SK-N-SH treated with all-trans-retinoic acid at 6 μM for 48 hours (cell line): ENCODE data around the gene LCN12.

Experiments
- ATAC-seq: fragments of 200-7000 bp; cut with Tn5 transposase; 3 replicates; pipeline ENCODE4 v1.9.1; 2020; ENCODE audit warnings: mild to moderate bottlenecking, moderate library complexity
- ARNTL ChIP-seq: fragments of 450-650 bp; formaldehyde crosslinking; IDR thresholded peaks from 2 replicates; pipeline ENCODE4 v1.5.0; 2020; ENCODE audit warnings: low read depth, mild to moderate bottlenecking, moderate library complexity, borderline replicate concordance
- BACH2 ChIP-seq: fragments of 250-450 bp; sonication (Bioruptor Pico); IDR thresholded peaks from 2 replicates; pipeline ENCODE4 v1.9.0; 2021; ENCODE audit warnings: mild to moderate bottlenecking, borderline replicate concordance
- CSDC2 ChIP-seq: fragments of 250-450 bp; sonication (Bioruptor Pico); IDR thresholded peaks from 2 replicates; pipeline ENCODE4 v1.5.0; 2020; ENCODE audit warnings: mild to moderate bottlenecking, moderate library complexity
- ESRRG ChIP-seq: fragments of 250-450 bp; sonication (Bioruptor Pico); IDR thresholded peaks from 2 replicates; pipeline ENCODE4 v1.6.1; 2021; ENCODE audit warnings: mild to moderate bottlenecking
- ISL1 ChIP-seq: fragments of 250-450 bp; sonication (Bioruptor Pico); IDR thresholded peaks from 2 replicates; pipeline ENCODE4 v2.1.2; 2022; ENCODE audit warnings: mild to moderate bottlenecking, moderate library complexity
- OSR1 ChIP-seq: fragments of 250-450 bp; sonication (Bioruptor Pico); IDR thresholded peaks from 2 replicates; pipeline ENCODE4 v1.8.0; 2022; ENCODE audit warnings: moderate library complexity, mild to moderate bottlenecking, inconsistent platforms
- PPARA ChIP-seq: fragments of 250-450 bp; sonication (Bioruptor Pico); IDR thresholded peaks from 2 replicates; pipeline ENCODE4 v1.5.0; 2020; ENCODE audit warnings: mild to moderate bottlenecking, borderline replicate concordance
- RARB ChIP-seq: fragments of 250-450 bp; sonication (Bioruptor Pico); IDR thresholded peaks from 2 replicates; pipeline ENCODE4 v1.8.0; 2021; ENCODE audit warnings: mild to moderate bottlenecking, moderate library complexity
- SNAI2 ChIP-seq: fragments of 250-450 bp; sonication (Bioruptor Pico); IDR thresholded peaks from 2 replicates; pipeline ENCODE4 v1.5.0; 2020; ENCODE audit warnings: mild to moderate bottlenecking, moderate library complexity
- TCF4 ChIP-seq: fragments of 250-450 bp; sonication (Bioruptor Pico); IDR thresholded peaks from 2 replicates; pipeline ENCODE4 v1.8.0; 2021; ENCODE audit warnings: mild to moderate bottlenecking, moderate library complexity, borderline replicate concordance
- TOX ChIP-seq: fragments of 250-450 bp; sonication (Bioruptor Pico); IDR thresholded peaks from 2 replicates; pipeline ENCODE4 v1.8.0; 2021; ENCODE audit warnings: mild to moderate bottlenecking, moderate library complexity, borderline replicate concordance
- ZC3H10 ChIP-seq: fragments of 250-450 bp; sonication (Bioruptor Pico); IDR thresholded peaks from 2 replicates; pipeline ENCODE4 v1.5.1; 2021; ENCODE audit warnings: mild to moderate bottlenecking, moderate library complexity
- ZFP3 ChIP-seq: fragments of 250-450 bp; sonication (Bioruptor Pico); IDR thresholded peaks from 2 replicates; pipeline ENCODE4 v1.5.0; 2020; ENCODE audit warnings: mild to moderate bottlenecking, moderate library complexity
- ZNF565 ChIP-seq: fragments of 450-650 bp; formaldehyde crosslinking; conservative IDR thresholded peaks from 2 replicates; pipeline ENCODE4 v1.5.0; 2020; ENCODE audit warnings: low read depth, mild to moderate bottlenecking, moderate library complexity
- ZNF70 ChIP-seq: fragments of 450-650 bp; formaldehyde crosslinking; IDR thresholded peaks from 2 replicates; pipeline ENCODE4 v1.5.0; 2020; ENCODE audit warnings: mild to moderate bottlenecking, moderate library complexity
- TF ChIP-seq, protein P1 (sequence below): fragments of 250-450 bp; sonication (Bioruptor Pico); IDR thresholded peaks from 2 replicates; pipeline ENCODE4 v1.8.0; 2020; ENCODE audit warnings: mild to moderate bottlenecking, moderate library complexity, borderline replicate concordance
- TF ChIP-seq, protein P2 (sequence below): fragments of 250-450 bp; sonication (Bioruptor Pico); IDR thresholded peaks from 2 replicates; pipeline ENCODE4 v1.5.0; 2020; ENCODE audit warnings: mild to moderate bottlenecking, moderate library complexity
- TF ChIP-seq, protein P3 (sequence below): fragments of 250-450 bp; sonication (Bioruptor Pico); IDR thresholded peaks from 2 replicates; pipeline ENCODE4 v1.8.0; 2021; ENCODE audit warnings: low read depth, mild to moderate bottlenecking, moderate library complexity, borderline replicate concordance
- TF ChIP-seq, protein P4 (sequence below): fragments of 250-450 bp; sonication (Bioruptor Pico); IDR thresholded peaks from 2 replicates; pipeline ENCODE4 v1.5.1; 2020; ENCODE audit warnings: low read depth, mild to moderate bottlenecking, moderate library complexity

Gene LCN12

DNA sequence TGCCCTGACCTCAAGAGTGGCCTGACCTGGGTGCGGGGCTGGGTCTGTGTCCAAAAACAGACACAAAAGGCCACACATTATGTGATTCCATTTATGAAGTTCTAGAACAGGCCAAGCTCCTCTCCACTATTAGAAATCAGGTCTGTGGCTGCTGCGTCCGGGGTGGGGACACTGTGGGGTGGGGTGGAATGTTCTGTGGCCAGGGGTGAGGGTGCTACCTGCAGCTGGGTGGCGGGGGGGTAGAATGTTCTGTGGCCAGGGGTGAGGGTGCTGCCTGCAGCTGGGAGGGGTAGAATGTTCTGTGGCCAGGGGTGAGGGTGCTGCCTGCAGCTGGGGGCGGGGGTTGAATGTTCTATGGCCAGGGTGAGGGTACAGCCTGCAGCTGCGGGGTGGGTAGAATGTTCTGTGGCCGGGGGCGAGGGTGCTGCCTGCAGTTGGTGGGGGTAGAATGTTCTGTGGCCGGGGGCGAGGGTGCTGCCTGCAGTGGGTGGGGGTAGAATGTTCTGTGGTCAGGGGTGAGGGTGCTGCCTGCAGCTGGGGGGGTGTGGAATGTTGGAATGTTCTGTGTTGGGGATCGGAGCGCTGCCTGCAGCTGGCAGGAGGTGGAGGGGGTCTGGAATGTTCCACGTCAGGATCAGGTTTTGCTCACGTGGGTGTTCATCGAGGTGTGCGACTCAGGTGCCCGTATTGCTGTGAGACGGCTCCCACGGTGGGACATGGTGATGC is 8.3 kb downstream of the LCN12 start:
- ATAC-seq, result no peak
- TF ChIP-seq, protein P1, sequence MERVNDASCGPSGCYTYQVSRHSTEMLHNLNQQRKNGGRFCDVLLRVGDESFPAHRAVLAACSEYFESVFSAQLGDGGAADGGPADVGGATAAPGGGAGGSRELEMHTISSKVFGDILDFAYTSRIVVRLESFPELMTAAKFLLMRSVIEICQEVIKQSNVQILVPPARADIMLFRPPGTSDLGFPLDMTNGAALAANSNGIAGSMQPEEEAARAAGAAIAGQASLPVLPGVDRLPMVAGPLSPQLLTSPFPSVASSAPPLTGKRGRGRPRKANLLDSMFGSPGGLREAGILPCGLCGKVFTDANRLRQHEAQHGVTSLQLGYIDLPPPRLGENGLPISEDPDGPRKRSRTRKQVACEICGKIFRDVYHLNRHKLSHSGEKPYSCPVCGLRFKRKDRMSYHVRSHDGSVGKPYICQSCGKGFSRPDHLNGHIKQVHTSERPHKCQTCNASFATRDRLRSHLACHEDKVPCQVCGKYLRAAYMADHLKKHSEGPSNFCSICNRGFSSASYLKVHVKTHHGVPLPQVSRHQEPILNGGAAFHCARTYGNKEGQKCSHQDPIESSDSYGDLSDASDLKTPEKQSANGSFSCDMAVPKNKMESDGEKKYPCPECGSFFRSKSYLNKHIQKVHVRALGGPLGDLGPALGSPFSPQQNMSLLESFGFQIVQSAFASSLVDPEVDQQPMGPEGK (CRISPR knock-in tag), result no peak
- TF ChIP-seq OSR1 (CRISPR knock-in tag) (no peak), ZC3H10 (CRISPR knock-in tag) (no peak), BACH2 (no peak)
- TF ChIP-seq, protein P2, sequence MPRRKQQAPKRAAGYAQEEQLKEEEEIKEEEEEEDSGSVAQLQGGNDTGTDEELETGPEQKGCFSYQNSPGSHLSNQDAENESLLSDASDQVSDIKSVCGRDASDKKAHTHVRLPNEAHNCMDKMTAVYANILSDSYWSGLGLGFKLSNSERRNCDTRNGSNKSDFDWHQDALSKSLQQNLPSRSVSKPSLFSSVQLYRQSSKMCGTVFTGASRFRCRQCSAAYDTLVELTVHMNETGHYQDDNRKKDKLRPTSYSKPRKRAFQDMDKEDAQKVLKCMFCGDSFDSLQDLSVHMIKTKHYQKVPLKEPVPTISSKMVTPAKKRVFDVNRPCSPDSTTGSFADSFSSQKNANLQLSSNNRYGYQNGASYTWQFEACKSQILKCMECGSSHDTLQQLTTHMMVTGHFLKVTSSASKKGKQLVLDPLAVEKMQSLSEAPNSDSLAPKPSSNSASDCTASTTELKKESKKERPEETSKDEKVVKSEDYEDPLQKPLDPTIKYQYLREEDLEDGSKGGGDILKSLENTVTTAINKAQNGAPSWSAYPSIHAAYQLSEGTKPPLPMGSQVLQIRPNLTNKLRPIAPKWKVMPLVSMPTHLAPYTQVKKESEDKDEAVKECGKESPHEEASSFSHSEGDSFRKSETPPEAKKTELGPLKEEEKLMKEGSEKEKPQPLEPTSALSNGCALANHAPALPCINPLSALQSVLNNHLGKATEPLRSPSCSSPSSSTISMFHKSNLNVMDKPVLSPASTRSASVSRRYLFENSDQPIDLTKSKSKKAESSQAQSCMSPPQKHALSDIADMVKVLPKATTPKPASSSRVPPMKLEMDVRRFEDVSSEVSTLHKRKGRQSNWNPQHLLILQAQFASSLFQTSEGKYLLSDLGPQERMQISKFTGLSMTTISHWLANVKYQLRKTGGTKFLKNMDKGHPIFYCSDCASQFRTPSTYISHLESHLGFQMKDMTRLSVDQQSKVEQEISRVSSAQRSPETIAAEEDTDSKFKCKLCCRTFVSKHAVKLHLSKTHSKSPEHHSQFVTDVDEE, result no peak

DNA sequence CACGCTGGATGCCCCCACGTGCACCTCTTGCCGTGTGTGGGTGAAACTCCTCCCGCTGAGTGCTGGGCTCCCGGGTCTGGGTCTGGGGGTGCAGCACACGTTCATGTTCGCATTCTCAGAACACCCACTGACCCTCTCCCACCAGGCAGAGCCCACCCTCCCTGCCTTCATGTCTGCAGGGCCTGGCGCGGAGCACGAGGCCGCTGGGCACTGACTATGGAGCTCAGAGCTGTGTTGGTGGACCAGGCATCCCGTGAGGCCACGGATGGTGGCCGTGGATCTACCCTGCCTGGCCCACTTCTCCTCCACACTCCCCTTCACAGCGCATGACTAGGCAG is 8.8 kb downstream of the LCN12 start:
- ATAC-seq, result no peak
- no peak for TF ChIP-seq TOX
- TF ChIP-seq, protein P3, sequence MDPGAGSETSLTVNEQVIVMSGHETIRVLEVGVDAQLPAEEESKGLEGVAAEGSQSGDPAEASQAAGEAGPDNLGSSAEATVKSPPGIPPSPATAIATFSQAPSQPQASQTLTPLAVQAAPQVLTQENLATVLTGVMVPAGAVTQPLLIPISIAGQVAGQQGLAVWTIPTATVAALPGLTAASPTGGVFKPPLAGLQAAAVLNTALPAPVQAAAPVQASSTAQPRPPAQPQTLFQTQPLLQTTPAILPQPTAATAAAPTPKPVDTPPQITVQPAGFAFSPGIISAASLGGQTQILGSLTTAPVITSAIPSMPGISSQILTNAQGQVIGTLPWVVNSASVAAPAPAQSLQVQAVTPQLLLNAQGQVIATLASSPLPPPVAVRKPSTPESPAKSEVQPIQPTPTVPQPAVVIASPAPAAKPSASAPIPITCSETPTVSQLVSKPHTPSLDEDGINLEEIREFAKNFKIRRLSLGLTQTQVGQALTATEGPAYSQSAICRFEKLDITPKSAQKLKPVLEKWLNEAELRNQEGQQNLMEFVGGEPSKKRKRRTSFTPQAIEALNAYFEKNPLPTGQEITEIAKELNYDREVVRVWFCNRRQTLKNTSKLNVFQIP (CRISPR knock-in tag), result no peak
- TF ChIP-seq PPARA (CRISPR knock-in tag), result no peak
- TF ChIP-seq, protein P1 (CRISPR knock-in tag), result no peak
- no peak for TF ChIP-seq BACH2
- TF ChIP-seq RARB, result no peak
- no peak for TF ChIP-seq OSR1 (CRISPR knock-in tag)
- TF ChIP-seq ESRRG, result no peak
- no peak for TF ChIP-seq TCF4 (CRISPR knock-in tag)
- TF ChIP-seq ZFP3 (CRISPR knock-in tag), result no peak
- no peak for TF ChIP-seq ZNF70

DNA sequence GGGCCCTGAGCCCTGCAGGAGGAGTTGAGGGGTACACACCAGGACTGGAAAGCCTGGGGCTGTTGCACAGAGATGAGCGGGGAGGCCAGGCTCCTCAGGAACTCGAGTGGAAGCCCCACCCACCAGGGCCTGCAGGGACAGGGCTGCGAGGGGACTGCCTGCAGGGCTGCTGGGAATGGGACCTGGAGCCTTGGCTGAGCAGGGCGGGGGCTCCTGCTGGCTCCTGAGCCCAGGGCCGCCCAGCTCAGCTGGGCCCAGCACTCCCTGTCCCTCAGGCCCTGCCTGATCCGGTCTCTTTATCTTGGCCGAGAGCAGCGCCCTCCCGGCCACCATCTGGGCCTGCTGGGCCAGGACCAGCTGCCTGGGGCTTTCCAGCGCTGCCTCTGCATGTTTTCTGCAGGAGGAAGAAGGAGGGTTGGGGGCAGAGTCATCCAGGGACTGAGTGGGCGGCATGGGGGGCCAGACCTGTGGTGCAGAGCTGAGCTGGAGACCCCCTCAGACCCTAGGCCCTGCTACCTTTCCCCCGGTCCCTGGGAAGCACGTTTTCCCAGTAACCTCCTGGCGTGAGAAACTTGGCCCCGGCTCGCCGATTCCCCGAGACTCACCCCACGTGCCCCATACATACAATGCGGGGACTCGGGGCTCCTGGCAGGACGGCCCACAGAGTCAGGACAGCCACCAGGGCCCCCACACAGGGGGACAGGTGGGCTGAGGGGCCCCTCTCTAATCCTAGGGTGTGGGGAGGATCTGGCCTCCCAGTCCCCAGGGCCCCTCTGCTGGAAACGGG is 9.4 kb downstream of the LCN12 start:
- ATAC-seq, result no peak
- TF ChIP-seq TOX (no peak), CSDC2 (no peak), SNAI2 (CRISPR knock-in tag) (no peak), ZNF70 (no peak), ZC3H10 (CRISPR knock-in tag) (no peak), ISL1 (CRISPR knock-in tag) (no peak), ZFP3 (CRISPR knock-in tag) (no peak), PPARA (CRISPR knock-in tag) (no peak), ARNTL (no peak), ZNF565 (CRISPR knock-in tag) (no peak)
- TF ChIP-seq, protein P1 (CRISPR knock-in tag), result no peak
- TF ChIP-seq, protein P3 (CRISPR knock-in tag), result no peak
- TF ChIP-seq, protein P2, result no peak
- TF ChIP-seq, protein P4, sequence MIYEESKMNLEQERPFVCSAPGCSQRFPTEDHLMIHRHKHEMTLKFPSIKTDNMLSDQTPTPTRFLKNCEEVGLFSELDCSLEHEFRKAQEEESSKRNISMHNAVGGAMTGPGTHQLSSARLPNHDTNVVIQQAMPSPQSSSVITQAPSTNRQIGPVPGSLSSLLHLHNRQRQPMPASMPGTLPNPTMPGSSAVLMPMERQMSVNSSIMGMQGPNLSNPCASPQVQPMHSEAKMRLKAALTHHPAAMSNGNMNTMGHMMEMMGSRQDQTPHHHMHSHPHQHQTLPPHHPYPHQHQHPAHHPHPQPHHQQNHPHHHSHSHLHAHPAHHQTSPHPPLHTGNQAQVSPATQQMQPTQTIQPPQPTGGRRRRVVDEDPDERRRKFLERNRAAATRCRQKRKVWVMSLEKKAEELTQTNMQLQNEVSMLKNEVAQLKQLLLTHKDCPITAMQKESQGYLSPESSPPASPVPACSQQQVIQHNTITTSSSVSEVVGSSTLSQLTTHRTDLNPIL (CRISPR knock-in tag), result no peak
